ENCODE results near the gene RGS1.

The RGS1 gene

GRCh38 chr1:192579010-192579738 is 3.6 kb downstream of the RGS1 start:
- no peak; the same call in 1 of the 2 replicates for TF ChIP-seq CTCF (conservative IDR thresholded peaks at IDR 0.05; ENCODE audit: low read depth, low read length)
- Histone ChIP-seq H3K27me3 (ENCODE audit: insufficient read depth, low read depth) (no peaks in the 10 kb centered on the region), H4K20me1 (ENCODE audit: insufficient read depth) (peaks cover 12% of the 10 kb centered on the region; the same call in 1 of the 2 replicates), H3K27ac (peak overlapping the region; percentile 92), H3K36me3 (ENCODE audit: insufficient read depth) (peaks cover 33% of the 10 kb centered on the region), H3K4me1 (ENCODE audit: low read depth, poor library complexity, severe bottlenecking) (peaks cover 60% of the 10 kb centered on the region), H3K4me2 (peak overlapping the region; percentile 95), H2AFZ (ENCODE audit: low read depth) (no peak overlapping the region), H3K4me3 (IDR thresholded peaks at IDR 0.05; ENCODE audit: insufficient read depth, low read depth, low read length) (peak overlapping the region; percentile 66), H3K79me2 (ENCODE audit: insufficient read depth, low read depth) (peaks cover 46% of the 10 kb centered on the region), H3K9ac (peak overlapping the region; percentile 94)

GRCh38 chr1:192580351-192580962 is 4.9 kb downstream of the RGS1 start:
- H3K9ac ChIP-seq: peak overlapping the region; percentile 94; the same call in 1 of the 2 replicates
- no peak overlapping the region for H2AFZ ChIP-seq (ENCODE audit: low read depth)
- peak; percentile 48; the same call in 1 of the 2 replicates for TF ChIP-seq CTCF (conservative IDR thresholded peaks at IDR 0.05; ENCODE audit: low read depth, low read length)
- peaks cover 62% of the 10 kb centered on the region for H3K4me1 ChIP-seq (ENCODE audit: low read depth, poor library complexity, severe bottlenecking)
- H3K27me3 ChIP-seq (ENCODE audit: insufficient read depth, low read depth): no peaks in the 10 kb centered on the region
- H3K36me3 ChIP-seq (ENCODE audit: insufficient read depth): peaks cover 33% of the 10 kb centered on the region
- H3K27ac ChIP-seq: peak overlapping the region; percentile 92; the same call in 1 of the 2 replicates
- peak overlapping the region; percentile 95 for H3K4me2 ChIP-seq
- peaks cover 46% of the 10 kb centered on the region for H3K79me2 ChIP-seq (ENCODE audit: insufficient read depth, low read depth)
- H3K4me3 ChIP-seq (IDR thresholded peaks at IDR 0.05; ENCODE audit: insufficient read depth, low read depth, low read length): no peak overlapping the region
- peaks cover 12% of the 10 kb centered on the region; the same call in 1 of the 2 replicates for H4K20me1 ChIP-seq (ENCODE audit: insufficient read depth)

- H3K4me1 ChIP-seq (ENCODE audit: low read depth, poor library complexity, severe bottlenecking): peaks cover 65% of the 10 kb centered on the region
- H3K27me3 ChIP-seq (ENCODE audit: insufficient read depth, low read depth): no peaks in the 10 kb centered on the region
- H3K4me3 ChIP-seq (IDR thresholded peaks at IDR 0.05; ENCODE audit: insufficient read depth, low read depth, low read length): no peak overlapping the region
- peaks cover 30% of the 10 kb centered on the region for H3K36me3 ChIP-seq (ENCODE audit: insufficient read depth)
- H3K27ac ChIP-seq: peak overlapping the region; percentile 3; the same call in 1 of the 2 replicates
- no peak overlapping the region for H3K9ac ChIP-seq
- TF ChIP-seq CTCF (conservative IDR thresholded peaks at IDR 0.05; ENCODE audit: low read depth, low read length): no peak
- H3K79me2 ChIP-seq (ENCODE audit: insufficient read depth, low read depth): peaks cover 38% of the 10 kb centered on the region
- peaks cover 12% of the 10 kb centered on the region; the same call in 1 of the 2 replicates for H4K20me1 ChIP-seq (ENCODE audit: insufficient read depth)
- H2AFZ ChIP-seq (ENCODE audit: low read depth): no peak overlapping the region
- no peak overlapping the region for H3K4me2 ChIP-seq
Measured at GRCh38 chr1:192581131-192581927, 5.8 kb downstream of the RGS1 start.

- Histone ChIP-seq H3K4me1 (ENCODE audit: low read depth, poor library complexity, severe bottlenecking) (peaks cover 41% of the 10 kb centered on the region), H2AFZ (ENCODE audit: low read depth) (no peak overlapping the region), H3K4me2 (no peak overlapping the region), H3K79me2 (ENCODE audit: insufficient read depth, low read depth) (peaks cover 3% of the 10 kb centered on the region; the same call in 1 of the 2 replicates), H3K27ac (no peak overlapping the region), H3K27me3 (ENCODE audit: insufficient read depth, low read depth) (no peaks in the 10 kb centered on the region), H3K9ac (no peak overlapping the region), H3K36me3 (ENCODE audit: insufficient read depth) (no peaks in the 10 kb centered on the region), H4K20me1 (ENCODE audit: insufficient read depth) (peaks cover 2% of the 10 kb centered on the region; the same call in 1 of the 2 replicates), H3K4me3 (IDR thresholded peaks at IDR 0.05; ENCODE audit: insufficient read depth, low read depth, low read length) (no peak overlapping the region)
- TF ChIP-seq CTCF (conservative IDR thresholded peaks at IDR 0.05; ENCODE audit: low read depth, low read length): no peak
Measured at GRCh38 chr1:192584866-192585265, 9.3 kb downstream of the RGS1 start.
